Smooth muscle cell (in vitro differentiated cells): ENCODE measurements around the gene PREX1. TPM values are rescaled to one million over a fixed set of nuclear protein-coding genes. Genes with fewer than 3 reads are reported as not detected.

Experiments used
- DNase-seq: peaks from one replicate; lab custom pipeline; 2025; ENCODE audit not compliant: unreplicated experiment; lab: John Stamatoyannopoulos, UW
- H2AFZ ChIP-seq: fragments of 200-600 bp; sonication (generic); 2 replicates; pipeline ENCODE4 v1.6.0; 2016; ENCODE audit warnings: antibody characterized with exemption, low read depth, mild to moderate bottlenecking
- H3F3A ChIP-seq: fragments of 200-600 bp; sonication (generic); 2 replicates; pipeline ENCODE4 v1.6.0; 2017; ENCODE audit warnings: antibody characterized with exemption, low read depth
- H3K27ac ChIP-seq: fragments of 200-600 bp; sonication (generic); 2 replicates; pipeline ENCODE4 v1.5.1; 2016; ENCODE audit warnings: low read depth, mild to moderate bottlenecking
- H3K27me3 ChIP-seq: fragments of 200-600 bp; sonication (generic); 2 replicates; pipeline ENCODE4 v1.6.1; 2016; ENCODE audit warnings: low read depth, mild to moderate bottlenecking
- H3K36me3 ChIP-seq: fragments of 200-600 bp; sonication (generic); 2 replicates; pipeline ENCODE4 v1.5.1; 2016; ENCODE audit warnings: low read depth
- H3K4me1 ChIP-seq: fragments of 200-600 bp; sonication (generic); 2 replicates; pipeline ENCODE4 v1.5.1; 2016; ENCODE audit warnings: low read depth
- H3K4me2 ChIP-seq: fragments of 200-600 bp; sonication (generic); 2 replicates; pipeline ENCODE4 v1.6.0; 2016; ENCODE audit warnings: mild to moderate bottlenecking
- H3K4me3 ChIP-seq: fragments of 200-600 bp; sonication (generic); 2 replicates; pipeline ENCODE4 v1.5.1; 2016; ENCODE audit warnings: mild to moderate bottlenecking
- H3K79me2 ChIP-seq: fragments of 200-600 bp; sonication (generic); 2 replicates; pipeline ENCODE4 v1.6.0; 2016; ENCODE audit warnings: low read depth, mild to moderate bottlenecking
- H3K9ac ChIP-seq: fragments of 200-600 bp; sonication (generic); 2 replicates; pipeline ENCODE4 v1.6.0; 2016; ENCODE audit warnings: low read depth
- H3K9me3 ChIP-seq: fragments of 200-600 bp; sonication (generic); replicated peaks from 2 replicates; pipeline ENCODE4 v1.5.1; 2016; ENCODE audit warnings: low read depth
- H4K20me1 ChIP-seq: fragments of 200-600 bp; sonication (generic); 2 replicates; pipeline ENCODE4 v1.6.0; 2016; ENCODE audit warnings: low read depth
- CTCF ChIP-seq: fragments of 200-600 bp; sonication (generic); IDR thresholded peaks from 2 replicates; pipeline ENCODE4 v1.5.1; 2017; ENCODE audit warnings: borderline replicate concordance, mild to moderate bottlenecking, antibody characterized with exemption; ENCODE audit not compliant: insufficient read depth, poor library complexity, severe bottlenecking
- WGBS: methylation state at CpG from one replicate; pipeline ENCODE4 v1.1.7; 2016; ENCODE audit warnings: low lambda C conversion rate; 5-methylcytosine and 5-hydroxymethylcytosine counted together
- polyA plus RNA-seq: library from polyadenylated mRNA; unstranded; fragments of >200 nt; fragmentation: Nextera tagmentation; extraction: Ambion mirVana; gene quantifications from 2 replicates; pipeline ENCODE4 v1.2.1, GENCODE V29; 2016
- total RNA-seq: library from RNA; depleted of rRNA; stranded (reverse); fragments of >200 nt; gene quantifications from 2 replicates; pipeline ENCODE4 v1.2.3, GENCODE V29; 2014

PREX1 gene
- total and polyA plus RNA-seq, 2 experiments from 2014 or later, result 0.04 to 0.30 TPM

GRCh38 chr20:48761023-48761785 is 66.6 kb downstream of the PREX1 start:
- Histone ChIP-seq H2AFZ (no peak overlapping the region), H3K79me2 (no peaks in the 10 kb centered on the region), H3K27me3 (no peaks in the 10 kb centered on the region), H3K9me3 (no peaks in the 10 kb centered on the region), H3K27ac (no peak overlapping the region), H3K4me3 (no peak overlapping the region), H3K4me1 (no peaks in the 10 kb centered on the region), H3F3A (no peaks in the 10 kb centered on the region), H4K20me1 (no peaks in the 10 kb centered on the region), H3K9ac (no peak overlapping the region), H3K4me2 (no peak overlapping the region), H3K36me3 (no peaks in the 10 kb centered on the region)
- TF ChIP-seq CTCF, result no peak
- 89% methylated on average over 12 of the region's 12 CpGs for WGBS
- DNase-seq, result no peak

GRCh38 chr20:48760403-48760983 is 67.3 kb downstream of the PREX1 start:
- TF ChIP-seq CTCF, result no peak
- Histone ChIP-seq H3K79me2 (no peaks in the 10 kb centered on the region), H3F3A (no peaks in the 10 kb centered on the region), H3K27me3 (no peaks in the 10 kb centered on the region), H3K9me3 (no peaks in the 10 kb centered on the region), H4K20me1 (no peaks in the 10 kb centered on the region), H3K4me3 (no peak overlapping the region), H3K4me2 (no peak overlapping the region), H3K9ac (no peak overlapping the region), H3K36me3 (no peaks in the 10 kb centered on the region), H2AFZ (no peak overlapping the region), H3K27ac (no peak overlapping the region), H3K4me1 (no peaks in the 10 kb centered on the region)
- 84% methylated on average over 8 of the region's 8 CpGs for WGBS
- no peak for DNase-seq

GRCh38 chr20:48759631-48760245 is 68.1 kb downstream of the PREX1 start:
- Histone ChIP-seq H3K36me3 (no peaks in the 10 kb centered on the region), H3F3A (no peaks in the 10 kb centered on the region), H4K20me1 (no peaks in the 10 kb centered on the region), H3K4me2 (no peak overlapping the region), H3K4me3 (no peak overlapping the region), H3K9me3 (no peaks in the 10 kb centered on the region), H2AFZ (no peak overlapping the region), H3K4me1 (no peaks in the 10 kb centered on the region), H3K27me3 (no peaks in the 10 kb centered on the region), H3K79me2 (no peaks in the 10 kb centered on the region), H3K27ac (no peak overlapping the region), H3K9ac (no peak overlapping the region)
- no peak for TF ChIP-seq CTCF
- WGBS, result 86% methylated on average over 7 of the region's 7 CpGs
- no peak for DNase-seq
